ENCODE data around the gene NISCH. TPM values are rescaled to one million over a fixed set of nuclear protein-coding genes. Genes with fewer than 3 reads are reported as not detected.

The NISCH gene
- total and polyA plus RNA-seq, 2 of the 8 experiments (the other 6 are each of a cell fraction or from before 2014, with no cell fraction given): 71.2 to 71.9 TPM

DNA sequence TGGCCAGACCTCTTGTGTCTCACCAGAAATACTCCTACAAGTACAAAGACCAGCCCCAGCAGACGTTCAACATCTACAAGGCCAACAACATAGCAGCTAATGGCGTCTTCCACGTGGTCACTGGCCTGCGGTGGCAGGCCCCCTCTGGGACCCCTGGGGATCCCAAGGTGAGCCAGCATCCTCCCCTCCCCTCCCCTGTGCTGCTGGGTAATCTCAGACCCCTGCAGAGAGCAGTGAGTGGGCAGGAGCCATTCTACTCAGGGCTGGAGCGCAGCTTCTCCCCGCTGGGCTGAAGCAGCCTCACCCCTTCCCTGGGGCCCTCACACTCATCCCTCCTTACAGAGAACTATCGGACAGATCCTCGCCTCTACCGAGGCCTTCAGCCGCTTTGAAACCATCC is 49.6 kb downstream of the NISCH start (continued):
- TF ChIP-seq KDM5A (IDR thresholded peaks at IDR 0.05; ENCODE audit: low read length): no peak
- no peak for TF ChIP-seq SP2 (IDR thresholded peaks at IDR 0.05; ENCODE audit: low read length)
- no peak for TF ChIP-seq GTF2F1 (IDR thresholded peaks at IDR 0.05; ENCODE audit: borderline replicate concordance, low read depth, low read length)
- TF ChIP-seq NRF1 (IDR thresholded peaks at IDR 0.05; ENCODE audit: low read depth, low read length): no peak
- TF ChIP-seq MAFK (IDR thresholded peaks at IDR 0.05; ENCODE audit: low read depth, low read length): no peak

Data from H1 (cell line).